SK-N-MC (cell line): ENCODE data around the gene MIPEP.
"Not testable (repeated sequence)": the region's sequence is repeated elsewhere in the genome, so short reads cannot be mapped to it uniquely, and the experiment has no call there.

ENCODE experiments used
- DNase-seq: peaks from one replicate; pipeline ENCODE4 v3.0.0-alpha.2; 2011; ENCODE audit warnings: low read depth, low spot score
- H3K27ac ChIP-seq: fragments of 200-600 bp; sonication (generic); 2 replicates; pipeline ENCODE4 v1.5.1; 2016; ENCODE audit warnings: mixed run types
- H3K36me3 ChIP-seq: fragments of 200-600 bp; sonication (generic); 2 replicates; pipeline ENCODE4 v1.6.1; 2017; ENCODE audit warnings: antibody characterized with exemption, low read length, mixed read lengths; ENCODE audit not compliant: insufficient read depth
- H3K4me3 ChIP-seq: fragments of 200-600 bp; sonication (generic); 2 replicates; pipeline ENCODE4 v1.5.1; 2016
- H3K9ac ChIP-seq: fragments of 200-600 bp; sonication (generic); 2 replicates; pipeline ENCODE4 v1.8.0; 2017; ENCODE audit warnings: mixed run types, mixed read lengths; ENCODE audit not compliant: insufficient read length
- H3K9me3 ChIP-seq: fragments of 200-600 bp; sonication (generic); 2 replicates; pipeline ENCODE4 v1.6.1; 2017; ENCODE audit warnings: low read depth, mild to moderate bottlenecking, antibody characterized with exemption, low read length, moderate library complexity, mixed read lengths
- EZH2 ChIP-seq: fragments of 200-600 bp; sonication (generic); IDR thresholded peaks from one replicate; pipeline ENCODE4 v1.6.1; 2017; ENCODE audit warnings: antibody characterized with exemption
- FOXP2 ChIP-seq: optimal IDR thresholded peaks from 2 replicates; pipeline ENCODE3; 2011; ENCODE audit warnings: mild to moderate bottlenecking, moderate library complexity; ENCODE audit not compliant: insufficient read depth; ENCODE audit errors: extremely low read length, control extremely low read depth
- POLR2AphosphoS5 ChIP-seq: IDR thresholded peaks from 2 replicates; pipeline ENCODE4 v1.6.1; 2012; ENCODE audit warnings: mild to moderate bottlenecking, low read depth, low read length, borderline replicate concordance

Gene MIPEP

GRCh38 chr13:23766939-23767338 is 122.3 kb downstream of the MIPEP start:
- no peak for DNase-seq
- Histone ChIP-seq H3K4me3 (no peak overlapping the region), H3K36me3 (no peaks in the 10 kb centered on the region), H3K27ac (no peak overlapping the region), H3K9me3 (no peaks in the 10 kb centered on the region), H3K9ac (no peak overlapping the region)
- TF ChIP-seq EZH2 (no peak), POLR2AphosphoS5 (no peak), FOXP2 (no peak)

- H3K4me3 ChIP-seq: no peak overlapping the region
These were observed 122.9 kb downstream of the MIPEP start for GRCh38 chr13:23766283-23766682.

GRCh38 chr13:23765531-23765930 is 123.7 kb downstream of the MIPEP start:
- Histone ChIP-seq H3K27ac (no peak overlapping the region), H3K9ac (no peak overlapping the region), H3K4me3 (no peak overlapping the region), H3K9me3 (no peaks in the 10 kb centered on the region), H3K36me3 (no peaks in the 10 kb centered on the region)
- no peak for TF ChIP-seq FOXP2
- DNase-seq: no peak

More at GRCh38 chr13:23766283-23766682, 122.9 kb downstream of the MIPEP start:
- no peak for DNase-seq
- TF ChIP-seq POLR2AphosphoS5 (no peak), FOXP2 (no peak), EZH2 (no peak)
- Histone ChIP-seq H3K9ac (no peak overlapping the region), H3K36me3 (no peaks in the 10 kb centered on the region), H3K27ac (no peak overlapping the region), H3K9me3 (no peaks in the 10 kb centered on the region)

GRCh38 chr13:23763318-23763717 is 125.9 kb downstream of the MIPEP start:
- no peak overlapping the region for H3K27ac ChIP-seq
- no peak overlapping the region for H3K4me3 ChIP-seq
- no peak overlapping the region for H3K9ac ChIP-seq
- TF ChIP-seq EZH2: no peak
- no peak for TF ChIP-seq FOXP2
- no peak for TF ChIP-seq POLR2AphosphoS5
- H3K36me3 ChIP-seq: no peaks in the 10 kb centered on the region
- DNase-seq: no peak
- H3K9me3 ChIP-seq: no peaks in the 10 kb centered on the region

GRCh38 chr13:23761760-23762159 is 127.4 kb downstream of the MIPEP start:
- not testable (repeated sequence) for H3K36me3 ChIP-seq, H3K27ac ChIP-seq, DNase-seq

GRCh38 chr13:23760000-23760399 is 129.2 kb downstream of the MIPEP start:
- Histone ChIP-seq H3K9me3 (no peaks in the 10 kb centered on the region), H3K4me3 (no peak overlapping the region), H3K9ac (no peak overlapping the region), H3K36me3 (no peaks in the 10 kb centered on the region), H3K27ac (no peak overlapping the region)
- DNase-seq: no peak
- TF ChIP-seq EZH2 (no peak), FOXP2 (no peak), POLR2AphosphoS5 (no peak)

More at GRCh38 chr13:23761760-23762159, 127.4 kb downstream of the MIPEP start:
- not testable (repeated sequence) for H3K9ac ChIP-seq, H3K4me3 ChIP-seq, H3K9me3 ChIP-seq

GRCh38 chr13:23758798-23759527 is 130.2 kb downstream of the MIPEP start:
- H3K4me3 ChIP-seq: no peak overlapping the region
- no peaks in the 10 kb centered on the region for H3K9me3 ChIP-seq
- no peaks in the 10 kb centered on the region for H3K36me3 ChIP-seq
- no peak for DNase-seq
- no peak overlapping the region for H3K27ac ChIP-seq
- no peak overlapping the region for H3K9ac ChIP-seq
- TF ChIP-seq FOXP2 (no peak), EZH2 (no peak), POLR2AphosphoS5 (no peak)

- no peaks in the 10 kb centered on the region for H3K9me3 ChIP-seq
- DNase-seq: no peak
- no peak for TF ChIP-seq EZH2
- no peak for TF ChIP-seq FOXP2
- TF ChIP-seq POLR2AphosphoS5: no peak
- no peak overlapping the region for H3K27ac ChIP-seq
- H3K36me3 ChIP-seq: no peaks in the 10 kb centered on the region
- H3K9ac ChIP-seq: no peak overlapping the region
- no peak overlapping the region for H3K4me3 ChIP-seq
These were observed 134.2 kb downstream of the MIPEP start for GRCh38 chr13:23754997-23755396.

- no peak for DNase-seq
- Histone ChIP-seq H3K27ac (no peak overlapping the region), H3K36me3 (no peaks in the 10 kb centered on the region), H3K9me3 (no peaks in the 10 kb centered on the region), H3K4me3 (no peak overlapping the region), H3K9ac (no peak overlapping the region)
- no peak for TF ChIP-seq EZH2
- TF ChIP-seq POLR2AphosphoS5: no peak
- no peak for TF ChIP-seq FOXP2
These were observed 134.7 kb downstream of the MIPEP start for GRCh38 chr13:23754506-23754905.
